GM23338 (cell line): ENCODE measurements around the gene SOD3. TPM values are rescaled to one million over a fixed set of nuclear protein-coding genes. Genes with fewer than 3 reads are reported as not detected.

Experiments
- ATAC-seq: fragments of 200-7000 bp; cut with Tn5 transposase; 3 replicates; pipeline ENCODE4 v1.9.1; 2020
- DNase-seq: peaks from one replicate; pipeline ENCODE4 v3.0.0-alpha.2; 2015; ENCODE audit warnings: low spot score
- H2AFZ ChIP-seq: fragments of 200-600 bp; sonication (generic); 2 replicates; pipeline ENCODE4 v1.8.0; 2016; ENCODE audit warnings: antibody characterized with exemption, mild to moderate bottlenecking, moderate library complexity
- H3F3A ChIP-seq: fragments of 200-600 bp; sonication (generic); replicated peaks from 2 replicates; pipeline ENCODE4 v1.8.0; 2017; ENCODE audit warnings: antibody characterized with exemption, mixed run types, low read depth
- H3K27ac ChIP-seq: fragments of 200-600 bp; sonication (generic); 2 replicates; pipeline ENCODE4 v1.6.1; 2016; ENCODE audit warnings: low read depth
- H3K27me3 ChIP-seq: fragments of 200-600 bp; sonication (generic); 2 replicates; pipeline ENCODE4 v1.8.0; 2016; ENCODE audit warnings: mild to moderate bottlenecking, mixed run types, moderate library complexity; ENCODE audit not compliant: insufficient read depth
- H3K36me3 ChIP-seq: fragments of 200-600 bp; sonication (generic); 2 replicates; pipeline ENCODE4 v1.8.0; 2016; ENCODE audit warnings: mild to moderate bottlenecking; ENCODE audit not compliant: insufficient read depth
- H3K4me1 ChIP-seq: fragments of 200-600 bp; sonication (generic); 2 replicates; pipeline ENCODE4 v1.8.0; 2016; ENCODE audit warnings: mild to moderate bottlenecking, moderate library complexity; ENCODE audit not compliant: insufficient read depth
- H3K4me2 ChIP-seq: fragments of 200-600 bp; sonication (generic); 2 replicates; pipeline ENCODE4 v1.7.1; 2017; ENCODE audit warnings: mixed run types
- H3K4me3 ChIP-seq: fragments of 200-600 bp; sonication (generic); 2 replicates; pipeline ENCODE4 v1.6.1; 2016; ENCODE audit warnings: mixed run types
- H3K79me2 ChIP-seq: fragments of 200-600 bp; sonication (generic); replicated peaks from 2 replicates; pipeline ENCODE4 v1.8.0; 2017; ENCODE audit warnings: mild to moderate bottlenecking; ENCODE audit not compliant: insufficient read depth
- H3K9me2 ChIP-seq: fragments of 200-600 bp; sonication (generic); 2 replicates; pipeline ENCODE4 v1.8.0; 2017; ENCODE audit not compliant: insufficient read depth
- H4K20me1 ChIP-seq: fragments of 200-600 bp; sonication (generic); replicated peaks from 2 replicates; pipeline ENCODE4 v1.8.0; 2017; ENCODE audit warnings: mild to moderate bottlenecking; ENCODE audit not compliant: insufficient read depth
- H3K27ac Mint-ChIP-seq: 2 replicates; pipeline ENCODE4 v1.8.0; 2020; ENCODE audit warnings: inconsistent platforms, mild to moderate bottlenecking, moderate library complexity, mixed read lengths
- H3K27me3 Mint-ChIP-seq: 3 replicates; pipeline ENCODE4 v1.8.0; 2022; ENCODE audit warnings: low read depth, mild to moderate bottlenecking, moderate library complexity, mixed read lengths, inconsistent platforms; ENCODE audit not compliant: insufficient read depth, poor library complexity
- H3K36me3 Mint-ChIP-seq: 3 replicates; pipeline ENCODE4 v1.8.0; 2021; ENCODE audit warnings: low read depth, mild to moderate bottlenecking, inconsistent platforms, moderate library complexity, mixed read lengths
- H3K4me1 Mint-ChIP-seq: 3 replicates; pipeline ENCODE4 v1.8.0; 2020; ENCODE audit warnings: mild to moderate bottlenecking, inconsistent platforms, mixed read lengths
- H3K4me3 Mint-ChIP-seq: 3 replicates; pipeline ENCODE4 v1.8.0; 2021; ENCODE audit warnings: moderate library complexity, mild to moderate bottlenecking, inconsistent platforms, mixed read lengths
- H3K9me3 Mint-ChIP-seq: 3 replicates; pipeline ENCODE4 v1.8.0; 2020; ENCODE audit warnings: moderate library complexity, mild to moderate bottlenecking, inconsistent platforms, mixed read lengths
- CREB1 ChIP-seq: fragments of 250-450 bp; sonication (Bioruptor Pico); IDR thresholded peaks from 2 replicates; pipeline ENCODE4 v1.5.0; 2020; ENCODE audit warnings: low read depth, mild to moderate bottlenecking, moderate library complexity
- CTCF ChIP-seq, 2 experiments: fragments of 200-600 bp in 1 of 2; sonication (generic) in 1 of 2; conservative IDR thresholded peaks; 2 replicates each; pipeline versions ENCODE4 v1.5.1 to v1.6.1; 2016 to 2017; ENCODE audit warnings: antibody characterized with exemption in 2 of 2, low read depth in 2 of 2, mild to moderate bottlenecking in 2 of 2, moderate library complexity in 1 of 2
- ETS1 ChIP-seq: IDR thresholded peaks from 2 replicates; pipeline ENCODE4 v1.6.1; 2016; ENCODE audit warnings: antibody characterized with exemption
- EZH2phosphoT487 ChIP-seq: fragments of 200-600 bp; sonication (generic); IDR thresholded peaks from one replicate; pipeline ENCODE4 v1.8.1; 2018; ENCODE audit warnings: antibody characterized with exemption; ENCODE audit not compliant: unreplicated experiment
- REST ChIP-seq: IDR thresholded peaks from one replicate; pipeline ENCODE4 v1.6.1; 2018; ENCODE audit warnings: antibody characterized with exemption; ENCODE audit not compliant: unreplicated experiment
- ZNF331 ChIP-seq: fragments of 250-450 bp; sonication (Bioruptor Pico); IDR thresholded peaks from 2 replicates; pipeline ENCODE4 v1.5.0; 2020; ENCODE audit warnings: low read depth, mild to moderate bottlenecking, moderate library complexity
- ZNF462 ChIP-seq: fragments of 250-450 bp; sonication (Bioruptor Pico); IDR thresholded peaks from 2 replicates; pipeline ENCODE4 v1.5.0; 2020; ENCODE audit warnings: mild to moderate bottlenecking, moderate library complexity
- polyA plus RNA-seq: library from polyadenylated mRNA; unstranded; fragments of >200 nt; fragmentation: Nextera tagmentation; extraction: Ambion mirVana; gene quantifications from 2 replicates; pipeline ENCODE4 v1.2.1, GENCODE V29; 2016
- total RNA-seq: library from RNA; depleted of rRNA; stranded (reverse); fragments of >200 nt; shearing (Covaris generic); gene quantifications from 2 replicates; pipeline ENCODE4 v1.2.3, GENCODE V29; 2014

Gene SOD3
- total and polyA plus RNA-seq, 2 experiments from 2014 or later: 7.5 to 11.8 TPM

- H3K4me2 ChIP-seq: no peak overlapping the region
- no peaks in the 10 kb centered on the region for H3K79me2 ChIP-seq
- Mint-ChIP-seq H3K4me1 (peaks cover 19% of the 10 kb centered on the region), H3K36me3 (no peaks in the 10 kb centered on the region; the same call in 2 of the 3 replicates), H3K9me3 (no peaks in the 10 kb centered on the region; the same call in 2 of the 3 replicates), H3K27me3 (no peaks in the 10 kb centered on the region), H3K27ac (no peak overlapping the region), H3K4me3 (no peak overlapping the region)
- H3K36me3 ChIP-seq: no peaks in the 10 kb centered on the region
- ATAC-seq: no peak
- H3K27ac ChIP-seq: no peak overlapping the region
- TF ChIP-seq EZH2phosphoT487 (no peak), ZNF462 (no peak), CREB1 (CRISPR knock-in tag) (no peak), CTCF (conservative IDR thresholded peaks at IDR 0.05; ENCODE audit: low read depth in 2 of 2) (no peak), ZNF331 (CRISPR knock-in tag) (no peak), REST (no peak), ETS1 (no peak)
- no peak overlapping the region for H3K4me3 ChIP-seq
- H3K27me3 ChIP-seq: no peaks in the 10 kb centered on the region
- no peak overlapping the region for H2AFZ ChIP-seq
- H3K9me2 ChIP-seq: no peaks in the 10 kb centered on the region
- no peaks in the 10 kb centered on the region for H3F3A ChIP-seq
- DNase-seq: no peak
- no peaks in the 10 kb centered on the region; the same call in 1 of the 2 replicates for H3K4me1 ChIP-seq
- no peaks in the 10 kb centered on the region for H4K20me1 ChIP-seq
These were observed 50.5 kb downstream of the SOD3 start for GRCh38 chr4:24845902-24846301.
